K562 (cell line): ENCODE measurements around the gene LTA4H. TPM values are rescaled to one million over a fixed set of nuclear protein-coding genes. Genes with fewer than 3 reads are reported as not detected.

Experiments used
- BRD4 ChIP-seq: fragments of 200-600 bp; sonication (generic); IDR thresholded peaks from 2 replicates; pipeline ENCODE4 v1.6.1; 2017; ENCODE audit warnings: inconsistent platforms
- DDX20 ChIP-seq: fragments of 450-650 bp; IDR thresholded peaks from 2 replicates; pipeline ENCODE4 v1.6.1; 2016; ENCODE audit warnings: missing genetic modification characterization, low read depth, mild to moderate bottlenecking, missing compliant biosample characterization, moderate library complexity
- GATA2 ChIP-seq: sonication (generic); formaldehyde crosslinking; IDR thresholded peaks from 2 replicates; pipeline ENCODE4 v1.4.0; 2020; ENCODE audit warnings: mild to moderate bottlenecking, missing genetic modification reagents
- MIER1 ChIP-seq: fragments of 450-650 bp; IDR thresholded peaks from 2 replicates; pipeline ENCODE4 v1.6.1; 2016; ENCODE audit warnings: antibody characterized with exemption, mild to moderate bottlenecking, low read depth
- MTA2 ChIP-seq: fragments of 450-650 bp; IDR thresholded peaks from 2 replicates; pipeline ENCODE4 v1.6.1; 2016; ENCODE audit warnings: low read depth
- NFATC3 ChIP-seq: fragments of 450-650 bp; IDR thresholded peaks from 2 replicates; pipeline ENCODE4 v1.6.1; 2017; ENCODE audit warnings: mild to moderate bottlenecking
- NUFIP1 ChIP-seq: fragments of 450-650 bp; IDR thresholded peaks from 2 replicates; pipeline ENCODE4 v1.6.1; 2018; ENCODE audit not compliant: partially characterized antibody
- RBFOX2 ChIP-seq: fragments of 200-400 bp; formaldehyde crosslinking; IDR thresholded peaks from 2 replicates; pipeline ENCODE4 v1.6.1; 2017; ENCODE audit warnings: low read depth, mild to moderate bottlenecking, low read length, moderate library complexity
- RREB1 ChIP-seq: fragments of 250-450 bp; sonication (Bioruptor Pico); IDR thresholded peaks from 2 replicates; pipeline ENCODE4 v1.4.0; 2020
- SMAD3 ChIP-seq: fragments of 450-650 bp; formaldehyde crosslinking; conservative IDR thresholded peaks from 2 replicates; pipeline ENCODE4 v1.4.0; 2020; ENCODE audit warnings: mild to moderate bottlenecking
- SMARCA4 ChIP-seq: fragments of 450-650 bp; IDR thresholded peaks from 2 replicates; pipeline ENCODE4 v1.6.1; 2016
- TFAM ChIP-seq: fragments of 250-450 bp; sonication (Bioruptor Pico); conservative IDR thresholded peaks from 2 replicates; pipeline ENCODE4 v1.5.0; 2021; ENCODE audit warnings: mild to moderate bottlenecking, moderate library complexity
- ZSCAN32 ChIP-seq: fragments of 450-650 bp; formaldehyde crosslinking; IDR thresholded peaks from 2 replicates; pipeline ENCODE4 v1.4.0; 2020; ENCODE audit warnings: mild to moderate bottlenecking, moderate library complexity
- polyA plus RNA-seq, 8 experiments: library from polyadenylated mRNA; depleted of rRNA in 4 of 8; stranded (reverse) in 5 of 8; unstranded in 3 of 8; fragments of >200 nt; fragmentation: Nextera tagmentation in 2 of 8; fragmentation: Illumina TruSeq in 1 of 8; extraction: Ambion mirVana in 2 of 8; extraction: Trizol in 1 of 8; gene quantifications; 2 replicates each; pipeline versions ENCODE4 v1.2.1 to v1.2.3, GENCODE V29; 2011 to 2014; ENCODE audit warnings: inconsistent platforms in 1 of 8, missing spikeins in 1 of 8
- total RNA-seq, 7 experiments: library from RNA; depleted of rRNA in 6 of 7; stranded (reverse); fragments of >200 nt in 6 of 7; fragmentation: Illumina TruSeq in 2 of 7; extraction: Trizol in 2 of 7; gene quantifications; 2 replicates each; pipeline versions ENCODE4 v1.2.1 to v1.2.3, GENCODE V29; 2011 to 2021; ENCODE audit warnings: low replicate concordance in 1 of 7
- TF ChIP-seq, protein P1 (sequence below): IDR thresholded peaks from 2 replicates; pipeline ENCODE4 v1.6.1; 2014; ENCODE audit warnings: antibody characterized with exemption
- TF ChIP-seq, protein P2 (sequence below): fragments of 200-800 bp; sonication (Bioruptor generic); IDR thresholded peaks from 2 replicates; pipeline ENCODE4 v1.6.1; 2016; ENCODE audit warnings: missing genetic modification characterization, missing compliant biosample characterization

LTA4H gene
- total and polyA plus RNA-seq, 9 of the 15 experiments (the other 6 are each of a cell fraction or from before 2014, with no cell fraction given): 25.2 to 58.1 (median 40.5) TPM

GRCh38 chr12:96040305-96041133 lies 5.1 kb upstream of the LTA4H start (continued):
- TF ChIP-seq, protein P1, sequence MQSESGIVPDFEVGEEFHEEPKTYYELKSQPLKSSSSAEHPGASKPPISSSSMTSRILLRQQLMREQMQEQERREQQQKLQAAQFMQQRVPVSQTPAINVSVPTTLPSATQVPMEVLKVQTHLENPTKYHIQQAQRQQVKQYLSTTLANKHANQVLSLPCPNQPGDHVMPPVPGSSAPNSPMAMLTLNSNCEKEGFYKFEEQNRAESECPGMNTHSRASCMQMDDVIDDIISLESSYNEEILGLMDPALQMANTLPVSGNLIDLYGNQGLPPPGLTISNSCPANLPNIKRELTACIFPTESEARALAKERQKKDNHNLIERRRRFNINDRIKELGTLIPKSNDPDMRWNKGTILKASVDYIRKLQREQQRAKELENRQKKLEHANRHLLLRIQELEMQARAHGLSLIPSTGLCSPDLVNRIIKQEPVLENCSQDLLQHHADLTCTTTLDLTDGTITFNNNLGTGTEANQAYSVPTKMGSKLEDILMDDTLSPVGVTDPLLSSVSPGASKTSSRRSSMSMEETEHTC: no peak
- TF ChIP-seq RREB1: no peak
- no peak for TF ChIP-seq NUFIP1
- TF ChIP-seq BRD4: no peak
- TF ChIP-seq MTA2: peak; percentile 65
- TF ChIP-seq NFATC3: no peak
- 0 out of 2 replicates have a peak, but pooled peaks have one; percentile 63 for TF ChIP-seq SMAD3
- no peak for TF ChIP-seq RBFOX2
- TF ChIP-seq GATA2 (CRISPR knock-in tag): no peak
- TF ChIP-seq SMARCA4: peak; percentile 81
- TF ChIP-seq ZSCAN32 (CRISPR knock-in tag): no peak
- no peak for TF ChIP-seq MIER1
- TF ChIP-seq TFAM: no peak
- TF ChIP-seq, protein P2, sequence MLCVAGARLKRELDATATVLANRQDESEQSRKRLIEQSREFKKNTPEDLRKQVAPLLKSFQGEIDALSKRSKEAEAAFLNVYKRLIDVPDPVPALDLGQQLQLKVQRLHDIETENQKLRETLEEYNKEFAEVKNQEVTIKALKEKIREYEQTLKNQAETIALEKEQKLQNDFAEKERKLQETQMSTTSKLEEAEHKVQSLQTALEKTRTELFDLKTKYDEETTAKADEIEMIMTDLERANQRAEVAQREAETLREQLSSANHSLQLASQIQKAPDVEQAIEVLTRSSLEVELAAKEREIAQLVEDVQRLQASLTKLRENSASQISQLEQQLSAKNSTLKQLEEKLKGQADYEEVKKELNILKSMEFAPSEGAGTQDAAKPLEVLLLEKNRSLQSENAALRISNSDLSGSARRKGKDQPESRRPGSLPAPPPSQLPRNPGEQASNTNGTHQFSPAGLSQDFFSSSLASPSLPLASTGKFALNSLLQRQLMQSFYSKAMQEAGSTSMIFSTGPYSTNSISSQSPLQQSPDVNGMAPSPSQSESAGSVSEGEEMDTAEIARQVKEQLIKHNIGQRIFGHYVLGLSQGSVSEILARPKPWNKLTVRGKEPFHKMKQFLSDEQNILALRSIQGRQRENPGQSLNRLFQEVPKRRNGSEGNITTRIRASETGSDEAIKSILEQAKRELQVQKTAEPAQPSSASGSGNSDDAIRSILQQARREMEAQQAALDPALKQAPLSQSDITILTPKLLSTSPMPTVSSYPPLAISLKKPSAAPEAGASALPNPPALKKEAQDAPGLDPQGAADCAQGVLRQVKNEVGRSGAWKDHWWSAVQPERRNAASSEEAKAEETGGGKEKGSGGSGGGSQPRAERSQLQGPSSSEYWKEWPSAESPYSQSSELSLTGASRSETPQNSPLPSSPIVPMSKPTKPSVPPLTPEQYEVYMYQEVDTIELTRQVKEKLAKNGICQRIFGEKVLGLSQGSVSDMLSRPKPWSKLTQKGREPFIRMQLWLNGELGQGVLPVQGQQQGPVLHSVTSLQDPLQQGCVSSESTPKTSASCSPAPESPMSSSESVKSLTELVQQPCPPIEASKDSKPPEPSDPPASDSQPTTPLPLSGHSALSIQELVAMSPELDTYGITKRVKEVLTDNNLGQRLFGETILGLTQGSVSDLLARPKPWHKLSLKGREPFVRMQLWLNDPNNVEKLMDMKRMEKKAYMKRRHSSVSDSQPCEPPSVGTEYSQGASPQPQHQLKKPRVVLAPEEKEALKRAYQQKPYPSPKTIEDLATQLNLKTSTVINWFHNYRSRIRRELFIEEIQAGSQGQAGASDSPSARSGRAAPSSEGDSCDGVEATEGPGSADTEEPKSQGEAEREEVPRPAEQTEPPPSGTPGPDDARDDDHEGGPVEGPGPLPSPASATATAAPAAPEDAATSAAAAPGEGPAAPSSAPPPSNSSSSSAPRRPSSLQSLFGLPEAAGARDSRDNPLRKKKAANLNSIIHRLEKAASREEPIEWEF: no peak
- TF ChIP-seq DDX20: 0 out of 2 replicates have a peak, but pooled peaks have one; percentile 23
